Activated naive CD8-positive, alpha-beta T cell treated with anti-CD3 and anti-CD28 coated beads, Interleukin-2, amount 50 U/mL, for 24 hours (primary cell): ENCODE measurements around the gene SNX4.
"Not testable (repeated sequence)": the region's sequence is repeated elsewhere in the genome, so short reads cannot be mapped to it uniquely, and the experiment has no call there.

Experiments used
- ATAC-seq: fragments of 150-1000 bp; cut with Tn5 transposase; one replicate; pipeline ENCODE4 v1.10.0; 2021
- DNase-seq: peaks from one replicate; pipeline ENCODE4 v3.0.0; 2021
- H3K27ac Mint-ChIP-seq: one replicate; pipeline ENCODE4 v1.8.0; 2021; ENCODE audit warnings: mild to moderate bottlenecking, mixed read lengths
- H3K27me3 Mint-ChIP-seq: one replicate; pipeline ENCODE4 v1.8.0; 2021; ENCODE audit warnings: mixed read lengths
- H3K36me3 Mint-ChIP-seq: one replicate; pipeline ENCODE4 v1.8.0; 2021; ENCODE audit warnings: low read depth, mixed read lengths
- H3K4me1 Mint-ChIP-seq: one replicate; pipeline ENCODE4 v1.8.0; 2021; ENCODE audit warnings: mixed read lengths
- H3K4me3 Mint-ChIP-seq: one replicate; pipeline ENCODE4 v1.8.0; 2021; ENCODE audit warnings: mild to moderate bottlenecking, moderate library complexity, mixed read lengths
- H3K9me3 Mint-ChIP-seq: one replicate; pipeline ENCODE4 v1.8.0; 2021; ENCODE audit warnings: mixed read lengths

SNX4 gene

GRCh38 chr3:125436921-125437320 lies 83.1 kb downstream of the SNX4 start:
- Mint-ChIP-seq H3K36me3 (no peaks in the 10 kb centered on the region), H3K4me3 (no peak overlapping the region), H3K27ac (no peak overlapping the region), H3K9me3 (no peaks in the 10 kb centered on the region), H3K4me1 (no peaks in the 10 kb centered on the region), H3K27me3 (no peaks in the 10 kb centered on the region)
- ATAC-seq (no peak), DNase-seq (no peak)

GRCh38 chr3:125435231-125435630 lies 84.8 kb downstream of the SNX4 start:
- H3K27me3 Mint-ChIP-seq, result no peaks in the 10 kb centered on the region
- H3K27ac Mint-ChIP-seq, result no peak overlapping the region
- no peak for ATAC-seq
- H3K9me3 Mint-ChIP-seq, result no peaks in the 10 kb centered on the region
- DNase-seq, result no peak
- H3K4me3 Mint-ChIP-seq, result no peak overlapping the region
- H3K36me3 Mint-ChIP-seq, result no peaks in the 10 kb centered on the region
- H3K4me1 Mint-ChIP-seq, result no peaks in the 10 kb centered on the region

GRCh38 chr3:125434582-125435011 lies 85.4 kb downstream of the SNX4 start:
- Mint-ChIP-seq H3K4me1 (no peaks in the 10 kb centered on the region), H3K27me3 (no peaks in the 10 kb centered on the region), H3K9me3 (no peaks in the 10 kb centered on the region), H3K36me3 (no peaks in the 10 kb centered on the region), H3K27ac (no peak overlapping the region), H3K4me3 (no peak overlapping the region)
- ATAC-seq (peak; percentile 36), DNase-seq (no peak)

GRCh38 chr3:125433611-125434041 lies 86.4 kb downstream of the SNX4 start:
- DNase-seq (no peak), ATAC-seq (no peak)
- H3K27me3 Mint-ChIP-seq, result no peaks in the 10 kb centered on the region
- H3K27ac Mint-ChIP-seq, result no peak overlapping the region
- H3K36me3 Mint-ChIP-seq, result no peaks in the 10 kb centered on the region
- no peaks in the 10 kb centered on the region for H3K4me1 Mint-ChIP-seq
- H3K4me3 Mint-ChIP-seq, result no peak overlapping the region
- H3K9me3 Mint-ChIP-seq, result no peaks in the 10 kb centered on the region

GRCh38 chr3:125433091-125433534 lies 86.9 kb downstream of the SNX4 start:
- no peaks in the 10 kb centered on the region for H3K27me3 Mint-ChIP-seq
- no peak for DNase-seq
- no peak overlapping the region for H3K27ac Mint-ChIP-seq
- no peaks in the 10 kb centered on the region for H3K36me3 Mint-ChIP-seq
- no peaks in the 10 kb centered on the region for H3K4me1 Mint-ChIP-seq
- H3K4me3 Mint-ChIP-seq, result no peak overlapping the region
- H3K9me3 Mint-ChIP-seq, result no peaks in the 10 kb centered on the region
- no peak for ATAC-seq

- DNase-seq (no peak), ATAC-seq (no peak)
- no peaks in the 10 kb centered on the region for H3K36me3 Mint-ChIP-seq
- no peak overlapping the region for H3K4me3 Mint-ChIP-seq
- no peaks in the 10 kb centered on the region for H3K4me1 Mint-ChIP-seq
- no peaks in the 10 kb centered on the region for H3K27me3 Mint-ChIP-seq
- no peaks in the 10 kb centered on the region for H3K9me3 Mint-ChIP-seq
- no peak overlapping the region for H3K27ac Mint-ChIP-seq
These were observed 87.9 kb downstream of the SNX4 start for GRCh38 chr3:125431912-125432790.

- DNase-seq (no peak), ATAC-seq (no peak)
- no peaks in the 10 kb centered on the region for H3K27me3 Mint-ChIP-seq
- H3K9me3 Mint-ChIP-seq, result no peaks in the 10 kb centered on the region
- H3K27ac Mint-ChIP-seq, result no peak overlapping the region
- no peaks in the 10 kb centered on the region for H3K36me3 Mint-ChIP-seq
- H3K4me1 Mint-ChIP-seq, result no peaks in the 10 kb centered on the region
- H3K4me3 Mint-ChIP-seq, result no peak overlapping the region
These were observed 88.6 kb downstream of the SNX4 start for GRCh38 chr3:125431391-125431790.

GRCh38 chr3:125428216-125428830 lies 91.7 kb downstream of the SNX4 start:
- no peaks in the 10 kb centered on the region for H3K4me1 Mint-ChIP-seq
- ATAC-seq (no peak), DNase-seq (no peak)
- no peak overlapping the region for H3K4me3 Mint-ChIP-seq
- H3K27ac Mint-ChIP-seq, result no peak overlapping the region
- no peaks in the 10 kb centered on the region for H3K36me3 Mint-ChIP-seq
- H3K9me3 Mint-ChIP-seq, result no peaks in the 10 kb centered on the region
- H3K27me3 Mint-ChIP-seq, result no peaks in the 10 kb centered on the region

- no peak for ATAC-seq
- Mint-ChIP-seq H3K9me3 (peaks cover 5% of the 10 kb centered on the region), H3K36me3 (peaks cover 2% of the 10 kb centered on the region), H3K4me3 (no peak overlapping the region), H3K27me3 (no peaks in the 10 kb centered on the region), H3K27ac (no peak overlapping the region), H3K4me1 (peaks cover 3% of the 10 kb centered on the region)
- no peak for DNase-seq
These were observed 101.7 kb downstream of the SNX4 start for GRCh38 chr3:125418306-125418705.

- Mint-ChIP-seq H3K27ac (no peak overlapping the region), H3K36me3 (peaks cover 2% of the 10 kb centered on the region), H3K4me3 (no peak overlapping the region), H3K4me1 (peaks cover 3% of the 10 kb centered on the region), H3K27me3 (peaks cover 1% of the 10 kb centered on the region), H3K9me3 (peaks cover 5% of the 10 kb centered on the region)
- DNase-seq (no peak), ATAC-seq (no peak)
These were observed 103.8 kb downstream of the SNX4 start for GRCh38 chr3:125416235-125416634.

- DNase-seq (no peak), ATAC-seq (no peak)
- Mint-ChIP-seq H3K4me3 (no peak overlapping the region), H3K9me3 (peaks cover 3% of the 10 kb centered on the region), H3K27me3 (peaks cover 12% of the 10 kb centered on the region), H3K4me1 (peaks cover 3% of the 10 kb centered on the region), H3K36me3 (peaks cover 2% of the 10 kb centered on the region), H3K27ac (no peak overlapping the region)
These were observed 105.3 kb downstream of the SNX4 start for GRCh38 chr3:125414669-125415068.

- Mint-ChIP-seq H3K4me3 (no peak overlapping the region), H3K27me3 (peaks cover 19% of the 10 kb centered on the region), H3K4me1 (no peaks in the 10 kb centered on the region), H3K27ac (no peak overlapping the region), H3K36me3 (no peaks in the 10 kb centered on the region), H3K9me3 (peaks cover 4% of the 10 kb centered on the region)
- no peak for DNase-seq
- no peak for ATAC-seq
These were observed 109.1 kb downstream of the SNX4 start for GRCh38 chr3:125410922-125411321.

GRCh38 chr3:125406070-125406469 lies 113.9 kb downstream of the SNX4 start:
- DNase-seq (no peak), ATAC-seq (no peak)
- Mint-ChIP-seq H3K27me3 (peaks cover 17% of the 10 kb centered on the region), H3K4me3 (no peak overlapping the region), H3K36me3 (no peaks in the 10 kb centered on the region), H3K27ac (no peak overlapping the region), H3K9me3 (peaks cover 14% of the 10 kb centered on the region), H3K4me1 (no peaks in the 10 kb centered on the region)

- H3K27ac Mint-ChIP-seq, H3K4me3 Mint-ChIP-seq, H3K4me1 Mint-ChIP-seq, DNase-seq, ATAC-seq, H3K36me3 Mint-ChIP-seq: not testable (repeated sequence)
- Mint-ChIP-seq H3K27me3 (peaks cover 14% of the 10 kb centered on the region), H3K9me3 (peaks cover 14% of the 10 kb centered on the region)
These were observed 114.5 kb downstream of the SNX4 start for GRCh38 chr3:125405515-125405914.

- DNase-seq (no peak), ATAC-seq (no peak)
- H3K4me3 Mint-ChIP-seq, result no peak overlapping the region
- H3K36me3 Mint-ChIP-seq, result no peaks in the 10 kb centered on the region
- no peak overlapping the region for H3K27ac Mint-ChIP-seq
- peaks cover 7% of the 10 kb centered on the region for H3K27me3 Mint-ChIP-seq
- H3K9me3 Mint-ChIP-seq, result peaks cover 14% of the 10 kb centered on the region
- no peaks in the 10 kb centered on the region for H3K4me1 Mint-ChIP-seq
These were observed 116.2 kb downstream of the SNX4 start for GRCh38 chr3:125403789-125404188.
